CD4-positive, alpha-beta T cell treated with Interleukin-17A for 4 hours (primary cell): ENCODE data around the gene NSD1.
"Not testable (repeated sequence)": the region's sequence is repeated elsewhere in the genome, so short reads cannot be mapped to it uniquely, and the experiment has no call there.

ENCODE experiments used
- DNase-seq: peaks from one replicate; pipeline ENCODE4 v3.0.0-alpha.2; 2020; ENCODE audit warnings: mixed read lengths

Gene NSD1

GRCh38 chr5:177297922-177298321 lies 164.3 kb downstream of the NSD1 start:
- DNase-seq = no peak

- no peak for DNase-seq
These were observed 166.1 kb downstream of the NSD1 start for GRCh38 chr5:177299697-177300096.

- peak; percentile 50 for DNase-seq
These were observed 166.8 kb downstream of the NSD1 start for GRCh38 chr5:177300236-177300880.

GRCh38 chr5:177300951-177301350 lies 167.4 kb downstream of the NSD1 start:
- no peak for DNase-seq

GRCh38 chr5:177301503-177302165 lies 168.1 kb downstream of the NSD1 start:
- DNase-seq = peak; percentile 45

- no peak for DNase-seq
These were observed 169.0 kb downstream of the NSD1 start for GRCh38 chr5:177302354-177303110.

- DNase-seq = peak; percentile 93
These were observed 169.8 kb downstream of the NSD1 start, which contains the start of the genes PRELID1 and RAB24 for GRCh38 chr5:177303121-177303924. PRELID1 (plus strand) TSS chr5:177303799; CDS start chr5:177303986, 187 bp downstream. RAB24 (minus strand) TSS chr5:177303719; CDS start chr5:177303288, 431 bp downstream.

- peak; percentile 37 for DNase-seq
These were observed 170.4 kb downstream of the NSD1 start for GRCh38 chr5:177303925-177304391.

- peak; percentile 46 for DNase-seq
These were observed 171.0 kb downstream of the NSD1 start for GRCh38 chr5:177304392-177305119.

- DNase-seq = not testable (repeated sequence)
These were observed 172.6 kb downstream of the NSD1 start for GRCh38 chr5:177306103-177306640.

- DNase-seq = no peak
These were observed 173.3 kb downstream of the NSD1 start for GRCh38 chr5:177306674-177307543.

GRCh38 chr5:177307544-177308363 lies 174.2 kb downstream of the NSD1 start:
- no peak for DNase-seq

GRCh38 chr5:177308740-177309139 lies 175.2 kb downstream of the NSD1 start:
- DNase-seq = no peak

GRCh38 chr5:177309351-177310191 lies 176.0 kb downstream of the NSD1 start:
- peak; percentile 81 for DNase-seq

GRCh38 chr5:177310332-177310731 lies 176.8 kb downstream of the NSD1 start:
- no peak for DNase-seq

GRCh38 chr5:177310757-177311391 lies 177.3 kb downstream of the NSD1 start:
- peak; percentile 31 for DNase-seq

- no peak for DNase-seq
These were observed 177.8 kb downstream of the NSD1 start for GRCh38 chr5:177311392-177311722.
